Esophagus muscularis mucosa (tissue), 4 donors: ENCODE results near the gene IPO8.

Source experiments
- CTCF ChIP-seq, 3 experiments: fragments of 200-600 bp in 2 of 3; fragments of 450-650 bp in 1 of 3; sonication (generic) in 2 of 3; IDR thresholded peaks; one replicate each; pipeline ENCODE4 v1.5.1; 2017 to 2019; ENCODE audit warnings: antibody characterized with exemption in 3 of 3, mild to moderate bottlenecking in 2 of 3, moderate library complexity in 1 of 3
- EP300 ChIP-seq: sonication (generic); formaldehyde crosslinking; IDR thresholded peaks from one replicate; pipeline ENCODE4 v1.6.1; 2017; ENCODE audit warnings: antibody characterized with exemption
- POLR2A ChIP-seq: fragments of 450-650 bp; IDR thresholded peaks from one replicate; pipeline ENCODE4 v1.6.1; 2017; ENCODE audit warnings: antibody characterized with exemption, moderate library complexity, mild to moderate bottlenecking, low read depth

GRCh38 chr12:30739020-30739419 lies 43.4 kb upstream of the IPO8 start:
- TF ChIP-seq EP300, result no peak
- no peak for TF ChIP-seq CTCF (IDR thresholded peaks at IDR 0.05)
- TF ChIP-seq POLR2A, result no peak
